ENCODE measurements around the gene PSRC1. TPM values are rescaled to one million over a fixed set of nuclear protein-coding genes. Genes with fewer than 3 reads are reported as not detected.
"Not testable (repeated sequence)": the region's sequence is repeated elsewhere in the genome, so short reads cannot be mapped to it uniquely, and the experiment has no call there.

PSRC1 gene
- 10 to 100 TPM; 20.4 to 27.5 (median 24.0) TPM for polyA plus RNA-seq (ENCODE audit: insufficient read length in 3 of 3)

DNA sequence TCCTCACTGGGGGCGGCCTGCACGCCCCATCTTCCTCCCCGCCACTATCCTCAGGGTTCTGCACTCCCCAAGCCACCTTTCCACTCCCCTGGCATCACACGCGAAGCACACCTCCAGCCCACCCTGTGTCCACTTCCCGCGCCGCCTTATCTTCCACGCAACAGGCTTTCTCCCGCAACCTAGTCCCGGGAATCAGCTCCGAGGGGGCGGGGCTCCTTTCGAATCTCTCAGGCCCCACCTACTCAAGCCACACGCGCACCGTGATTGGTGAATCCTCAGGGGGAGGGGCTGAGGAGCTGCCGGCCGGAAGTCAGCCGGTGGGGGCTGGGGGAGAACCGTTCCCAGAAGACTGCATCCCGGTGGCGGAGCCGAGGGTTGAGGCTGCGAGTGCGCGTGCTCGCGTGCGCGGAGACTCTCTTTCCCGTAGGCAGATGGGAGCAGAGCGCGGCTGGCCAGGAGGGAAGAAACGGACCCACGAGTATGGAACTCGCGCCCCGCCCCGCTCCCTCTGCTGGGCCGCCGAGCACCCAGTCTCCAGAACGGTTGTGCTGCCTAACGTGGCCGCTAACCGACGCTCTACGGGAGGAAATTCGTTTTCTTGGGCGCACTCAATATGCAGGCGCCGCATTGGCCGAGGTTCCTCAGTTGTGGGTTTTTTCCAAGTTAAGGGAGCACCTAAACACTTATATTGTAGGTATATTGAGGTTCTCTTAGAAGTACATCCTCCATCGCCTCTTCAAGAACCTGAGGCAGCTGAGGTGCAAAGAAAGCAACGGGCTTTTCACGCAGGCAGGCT, at the start of gene PSRC1:
Gene PSRC1, minus strand, starts transcription at position 194 of the 796 bp plus-strand sequence.
- peak; percentile 88 to 93 (median 91) for DNase-seq (ENCODE audit: low read depth in 3 of 3, low spot score in 2 of 3)

DNA sequence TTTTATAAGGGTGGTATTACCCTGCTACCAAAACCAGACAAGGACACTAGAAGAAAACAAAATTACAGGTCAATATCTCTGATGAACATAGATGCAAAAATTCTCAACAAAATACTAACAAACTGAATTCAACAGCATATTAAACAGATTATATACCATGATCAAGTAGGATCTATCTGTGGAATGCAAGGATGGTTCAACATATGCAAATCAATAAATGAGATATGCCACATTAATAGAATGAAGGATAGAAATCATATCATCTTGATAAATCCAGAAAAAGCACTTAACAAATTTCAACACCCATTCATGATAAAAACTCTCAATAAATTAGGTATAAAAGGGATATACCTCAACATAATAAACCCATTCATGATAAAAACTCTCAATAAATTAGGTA, 48.2 kb upstream of the PSRC1 start:
- no peak for DNase-seq (ENCODE audit: low read depth in 3 of 3, low spot score in 2 of 3)

GRCh38 chr1:109327285-109327684, 44.3 kb upstream of the PSRC1 start:
- no peak for DNase-seq (ENCODE audit: low read depth in 3 of 3, low spot score in 2 of 3)

DNA sequence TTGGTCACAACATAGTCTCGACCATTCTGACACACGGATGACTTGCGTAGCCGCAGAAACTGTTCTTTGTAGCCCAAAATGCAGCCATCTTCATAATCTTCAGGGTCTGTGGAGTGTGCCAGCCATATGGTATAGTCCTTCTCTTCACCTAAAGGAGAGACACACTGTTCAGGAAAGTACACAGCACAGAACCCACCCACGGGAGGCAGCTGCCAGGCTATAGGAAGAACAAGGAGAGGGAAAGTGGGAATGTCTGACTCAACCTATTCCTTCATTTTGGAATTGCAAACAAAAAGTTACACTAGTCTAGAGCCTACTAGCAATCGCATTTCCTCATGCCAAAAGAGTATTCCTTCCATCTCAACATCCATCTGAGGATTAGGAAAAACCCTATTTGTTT, 40.0 kb upstream of the PSRC1 start:
- DNase-seq (ENCODE audit: low read depth in 3 of 3, low spot score in 2 of 3) = no peak

DNA sequence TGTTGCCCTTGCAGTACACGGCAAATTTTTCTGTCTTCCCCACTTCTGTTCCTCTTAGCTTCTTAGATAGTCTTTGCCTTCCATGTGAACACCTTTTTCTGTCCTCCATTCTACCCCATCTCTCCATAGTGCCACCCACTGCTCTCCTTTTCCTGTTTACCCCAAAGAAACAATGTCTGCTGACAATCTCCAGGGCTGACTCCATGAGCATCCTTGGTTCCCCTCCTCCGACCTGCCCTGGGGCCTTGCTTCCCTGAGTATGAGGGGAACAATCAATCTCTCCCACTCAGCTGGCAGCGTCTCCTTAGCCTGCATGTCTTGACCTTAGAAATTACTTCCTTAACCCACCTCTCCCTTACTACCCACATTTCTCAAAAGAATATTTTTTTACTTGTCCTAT, 36.2 kb upstream of the PSRC1 start:
- no peak for DNase-seq (ENCODE audit: low read depth in 3 of 3, low spot score in 2 of 3)

DNA sequence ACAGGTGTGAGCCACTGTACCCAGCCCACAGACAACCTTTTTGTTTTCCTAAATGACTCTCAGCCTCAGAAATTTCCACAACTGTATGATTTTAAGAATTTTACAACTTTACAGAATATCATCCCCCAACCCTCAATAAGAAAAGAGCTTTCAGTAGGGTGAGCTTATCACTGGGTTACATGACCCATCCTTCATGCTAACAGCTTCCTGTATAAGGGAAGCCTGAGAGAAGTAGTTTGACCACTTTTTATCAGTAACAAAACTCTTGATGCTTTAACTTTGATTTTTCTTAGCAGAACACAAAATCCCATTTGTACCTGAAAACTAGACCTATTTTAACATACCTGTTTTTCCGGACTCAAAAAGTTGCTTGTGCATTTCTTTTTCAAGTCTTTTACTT, 33.6 kb upstream of the PSRC1 start:
- DNase-seq (ENCODE audit: low read depth in 3 of 3, low spot score in 2 of 3) = no peak

DNA sequence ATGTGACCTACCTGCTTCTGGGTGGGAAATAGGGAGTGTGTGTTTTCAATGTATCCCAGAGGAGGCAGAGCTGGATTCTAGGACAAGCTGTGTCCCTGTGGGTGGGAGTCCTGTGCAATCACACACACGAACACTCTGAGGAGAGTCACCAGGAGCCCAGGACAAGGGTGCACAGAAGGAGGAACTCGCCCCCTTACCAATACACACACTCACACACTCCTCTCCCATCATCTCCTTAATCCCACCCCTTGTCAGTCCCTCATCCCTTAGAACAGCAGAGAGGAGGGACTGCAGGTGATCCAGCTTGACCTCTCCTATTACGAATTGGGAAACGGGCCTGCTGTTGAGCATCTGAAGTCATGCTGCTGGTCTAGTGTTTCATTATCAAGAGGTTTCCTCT, 32.3 kb upstream of the PSRC1 start:
- DNase-seq (ENCODE audit: low read depth in 3 of 3, low spot score in 2 of 3) = no peak

DNA sequence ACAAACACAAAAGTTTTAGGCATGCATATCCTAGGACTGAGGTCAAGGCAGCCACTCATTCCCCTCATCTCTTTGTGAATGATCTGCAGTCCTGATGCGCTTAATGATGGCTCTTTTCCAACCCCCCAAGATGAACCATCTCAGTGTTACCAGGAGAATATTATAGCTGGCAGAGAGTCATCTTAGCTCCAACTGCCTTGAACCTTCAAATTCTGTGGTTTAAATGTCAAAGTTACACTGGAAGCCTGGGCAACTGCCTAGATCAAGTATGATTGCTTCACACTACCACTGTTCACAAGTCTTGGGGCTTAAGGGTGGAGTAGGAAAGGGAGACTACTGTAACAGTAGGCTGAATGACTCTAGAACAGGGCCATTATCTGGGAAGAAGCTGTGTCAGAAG, 31.9 kb upstream of the PSRC1 start:
- DNase-seq (ENCODE audit: low read depth in 3 of 3, low spot score in 2 of 3) = no peak

GRCh38 chr1:109312978-109313775, 30.2 kb upstream of the PSRC1 start:
- DNase-seq (ENCODE audit: low read depth in 3 of 3, low spot score in 2 of 3) = no peak

- DNase-seq (ENCODE audit: low read depth in 3 of 3, low spot score in 2 of 3) = no peak
Measured at GRCh38 chr1:109312246-109312645, 29.3 kb upstream of the PSRC1 start.

- no peak for DNase-seq (ENCODE audit: low read depth in 3 of 3, low spot score in 2 of 3)
Measured at GRCh38 chr1:109309347-109309746, 26.4 kb upstream of the PSRC1 start.

DNA sequence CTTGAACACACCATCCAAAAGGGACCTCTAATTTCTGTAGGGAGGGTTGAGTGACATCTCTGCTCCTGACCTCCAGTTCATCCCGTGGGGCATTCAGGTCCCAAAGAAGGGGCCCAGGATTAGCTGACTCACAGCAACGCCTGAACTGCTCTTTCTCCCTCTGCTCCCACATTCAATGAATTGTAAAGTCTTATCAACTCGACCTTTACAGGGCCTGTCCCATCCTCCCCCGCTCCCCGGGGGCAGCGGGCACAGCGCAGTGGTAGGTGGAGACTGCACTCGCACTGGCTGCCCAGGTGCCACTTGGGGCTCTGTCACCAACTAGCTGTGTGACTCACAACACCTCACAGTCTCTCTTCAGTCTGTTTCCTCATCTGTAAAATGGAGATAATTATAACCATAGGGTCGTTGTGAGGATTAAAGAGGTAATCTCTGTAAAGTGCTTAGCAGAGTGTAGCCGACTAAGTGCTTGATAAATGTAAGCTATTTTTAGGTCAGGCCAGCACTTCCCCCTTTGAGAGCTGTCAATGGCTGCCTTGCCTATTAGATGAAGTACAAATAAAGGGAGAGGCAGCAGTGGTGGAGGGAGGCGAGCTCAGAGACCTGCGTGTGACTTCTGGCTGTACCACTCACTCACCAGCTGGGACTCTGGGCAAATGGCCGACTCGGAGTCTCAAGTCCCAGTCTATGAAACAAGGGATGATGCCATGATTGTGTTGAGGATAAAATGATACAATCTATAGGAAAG, 24.5 kb upstream of the PSRC1 start:
- no peak for DNase-seq (ENCODE audit: low read depth in 3 of 3, low spot score in 2 of 3)

- no peak for DNase-seq (ENCODE audit: low read depth in 3 of 3, low spot score in 2 of 3)
Measured at GRCh38 chr1:109306832-109307273, 23.9 kb upstream of the PSRC1 start, which contains the start of gene MYBPHL. Gene MYBPHL, minus strand, starts transcription at chr1:109307011. Its CDS starts 20 bp downstream, at chr1:109306991.

- not testable (repeated sequence) for DNase-seq (ENCODE audit: low read depth in 3 of 3, low spot score in 2 of 3)
Measured at GRCh38 chr1:109305991-109306390, 23.0 kb upstream of the PSRC1 start.

- DNase-seq (ENCODE audit: low read depth in 3 of 3, low spot score in 2 of 3) = no peak
Measured at GRCh38 chr1:109304226-109304920, 21.4 kb upstream of the PSRC1 start.

- no peak for DNase-seq (ENCODE audit: low read depth in 3 of 3, low spot score in 2 of 3)
Measured at GRCh38 chr1:109301874-109302273, 18.9 kb upstream of the PSRC1 start.

DNA sequence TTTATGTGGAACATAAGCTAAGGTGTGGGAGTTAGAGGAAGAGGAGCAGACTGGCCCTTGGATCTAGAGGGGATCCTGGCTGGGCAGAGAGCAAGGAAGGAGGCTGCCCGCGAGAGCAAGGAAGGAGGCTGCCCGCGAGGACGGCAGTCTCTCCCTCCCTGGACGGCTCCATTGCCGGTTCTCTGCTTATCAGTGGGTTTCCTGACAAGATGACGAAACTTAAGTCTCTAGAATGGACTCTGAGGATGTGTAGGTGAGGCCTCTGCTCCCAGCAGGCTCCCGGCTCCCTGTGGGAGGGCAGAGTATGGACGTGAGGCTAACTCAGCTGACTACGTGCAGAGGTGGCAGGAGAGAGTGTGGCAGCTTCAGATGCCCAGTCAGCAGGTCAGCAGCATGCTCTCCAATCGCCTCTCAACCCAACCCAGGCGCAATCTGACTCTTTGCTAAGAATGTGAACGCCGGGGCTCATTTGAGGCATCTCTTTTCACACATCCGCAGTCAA, 17.8 kb upstream of the PSRC1 start:
- DNase-seq (ENCODE audit: low read depth in 3 of 3, low spot score in 2 of 3) = no peak

DNA sequence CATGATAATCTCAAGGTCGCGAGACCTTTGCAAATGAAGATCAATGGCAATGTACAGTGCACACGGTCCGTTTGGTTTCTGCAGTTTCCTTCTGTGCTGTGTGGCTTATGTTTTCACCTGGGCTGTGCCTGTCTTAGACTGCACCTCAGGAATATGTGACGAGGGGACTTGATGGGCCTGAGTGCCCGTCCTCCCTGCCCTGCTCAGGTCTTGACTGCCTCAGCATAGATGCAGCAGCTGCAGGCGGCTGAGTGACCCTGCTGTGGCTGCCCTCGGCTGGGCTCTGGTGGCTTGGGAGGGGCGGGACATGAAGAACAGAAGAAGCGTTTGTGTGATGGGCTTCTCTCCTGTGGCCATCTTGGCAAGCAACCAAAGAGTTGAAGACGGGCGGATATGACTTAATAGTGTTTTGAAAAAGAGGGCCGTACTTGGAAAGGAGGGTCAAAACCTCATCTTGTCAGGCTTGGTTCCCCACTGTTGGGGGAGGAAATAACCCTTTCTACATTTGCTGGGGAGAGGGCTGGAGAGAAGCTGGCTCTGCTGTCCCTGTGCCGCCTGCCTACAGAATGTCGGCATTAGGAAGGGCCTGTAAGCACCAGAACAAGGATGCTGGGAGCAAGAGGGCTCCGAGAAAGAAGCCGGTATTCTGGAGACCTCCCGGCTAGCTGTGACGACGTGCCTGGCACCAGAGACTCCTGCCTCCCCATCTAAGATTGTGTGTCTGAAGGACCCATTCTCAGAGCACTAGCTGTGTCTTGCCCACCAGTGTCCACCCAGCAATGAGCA, 16.8 kb upstream of the PSRC1 start:
- DNase-seq (ENCODE audit: low read depth in 3 of 3, low spot score in 2 of 3) = no peak

All from right renal cortex interstitium (tissue), 3 donors.